H1 (cell line): Measurements from ENCODE around the gene PRPF18. TPM values are rescaled to one million over a fixed set of nuclear protein-coding genes. Genes with fewer than 3 reads are reported as not detected.

Experiments
- CBX5 ChIP-seq: fragments of 300-800, 300-1000 bp; sonication (generic); IDR thresholded peaks from 2 replicates; pipeline ENCODE4 v1.7.1; 2016; ENCODE audit warnings: antibody characterized with exemption, low read length, low read depth
- CTCF ChIP-seq, 3 experiments: IDR thresholded peaks; 1 replicate in 2 of 3; 2 replicates in 1 of 3; pipeline versions ENCODE4 v1.5.1 to v1.6.1; 2011; ENCODE audit warnings: low read length in 3 of 3, mild to moderate bottlenecking in 3 of 3, inconsistent platforms in 2 of 3, low read depth in 1 of 3, moderate library complexity in 1 of 3; ENCODE audit not compliant: insufficient read depth in 1 of 3; ENCODE audit errors: control extremely low read depth in 1 of 3
- FOSL1 ChIP-seq: IDR thresholded peaks from 2 replicates; pipeline ENCODE4 v1.6.1; 2011; ENCODE audit warnings: mild to moderate bottlenecking, low read depth, low read length, moderate library complexity; ENCODE audit not compliant: insufficient read depth
- SP2 ChIP-seq: IDR thresholded peaks from 2 replicates; pipeline ENCODE4 v1.6.1; 2012; ENCODE audit warnings: mild to moderate bottlenecking, low read length, inconsistent platforms
- ZNF274 ChIP-seq: IDR thresholded peaks from 2 replicates; pipeline ENCODE4 v1.7.0; 2012; ENCODE audit warnings: low read length, borderline replicate concordance; ENCODE audit errors: extremely low read depth
- polyA plus RNA-seq, 7 experiments: library from polyadenylated mRNA; depleted of rRNA in 3 of 7; stranded (reverse) in 5 of 7; unstranded in 2 of 7; fragments of >200 nt in 5 of 7; fragments of 200-250 nt in 2 of 7; gene quantifications; 1 replicate in 5 of 7; 2 replicates in 1 of 7; 4 replicates in 1 of 7; pipeline versions ENCODE4 v1.2.1 to v1.2.3, GENCODE V29; 2011 to 2013; ENCODE audit warnings: missing spikeins in 2 of 7, mixed read lengths in 2 of 7
- total RNA-seq: library from RNA; stranded (reverse); fragmentation: NEBNext Ultra II Directional; extraction: Animal tissue kit (Norgen Biotek cat#: 25700); gene quantifications from 2 replicates; pipeline ENCODE4 v1.2.1, GENCODE V29; 2021

Gene PRPF18
- total and polyA plus RNA-seq, 2 of the 8 experiments (the other 6 are each of a cell fraction or from before 2014, with no cell fraction given), result 3.8 to 12.6 TPM

GRCh38 chr10:13658264-13658663, 71.5 kb downstream of the PRPF18 start (continued):
- TF ChIP-seq CTCF (IDR thresholded peaks at IDR 0.05; ENCODE audit: control extremely low read depth in 1 of 3, insufficient read depth in 1 of 3, low read depth in 1 of 3, low read length in 3 of 3) (no peak), FOSL1 (no peak), CBX5 (no peak), ZNF274 (no peak), SP2 (no peak)
